GM12891 (cell line): ENCODE results near the gene CDH23.
"Not testable (repeated sequence)": the region's sequence is repeated elsewhere in the genome, so short reads cannot be mapped to it uniquely, and the experiment has no call there.

Source experiments
- DNase-seq: peaks from one replicate; pipeline ENCODE4 v3.0.0; 2011; ENCODE audit warnings: low spot score; ENCODE audit not compliant: insufficient read length
- FAIRE-seq: peaks from 2 replicates; lab custom pipeline; 2011; peaks lifted over from hg19 to GRCh38; lab: Jason Lieb, UNC
- PAX5 ChIP-seq: IDR thresholded peaks from 2 replicates; pipeline ENCODE4 v1.6.1; 2011; ENCODE audit warnings: low read length, moderate library complexity, mild to moderate bottlenecking; ENCODE audit not compliant: insufficient read depth, severe bottlenecking
- POLR2A ChIP-seq: IDR thresholded peaks from 2 replicates; pipeline ENCODE4 v1.6.1; 2011; ENCODE audit warnings: low read depth, low read length, control low read depth
- POLR2AphosphoS5 ChIP-seq: IDR thresholded peaks from 2 replicates; pipeline ENCODE4 v1.6.1; 2011; ENCODE audit warnings: low read depth, low read length, control low read depth
- POU2F2 ChIP-seq: IDR thresholded peaks from 2 replicates; pipeline ENCODE4 v1.6.1; 2011; ENCODE audit warnings: low read depth, mild to moderate bottlenecking, control low read depth, low read length, moderate library complexity
- SPI1 ChIP-seq: IDR thresholded peaks from 2 replicates; pipeline ENCODE4 v1.6.1; 2011; ENCODE audit warnings: low read depth, low read length, control low read depth
- TAF1 ChIP-seq: IDR thresholded peaks from 2 replicates; pipeline ENCODE4 v1.6.1; 2011; ENCODE audit warnings: low read depth, low read length, control low read depth

The CDH23 gene

DNA sequence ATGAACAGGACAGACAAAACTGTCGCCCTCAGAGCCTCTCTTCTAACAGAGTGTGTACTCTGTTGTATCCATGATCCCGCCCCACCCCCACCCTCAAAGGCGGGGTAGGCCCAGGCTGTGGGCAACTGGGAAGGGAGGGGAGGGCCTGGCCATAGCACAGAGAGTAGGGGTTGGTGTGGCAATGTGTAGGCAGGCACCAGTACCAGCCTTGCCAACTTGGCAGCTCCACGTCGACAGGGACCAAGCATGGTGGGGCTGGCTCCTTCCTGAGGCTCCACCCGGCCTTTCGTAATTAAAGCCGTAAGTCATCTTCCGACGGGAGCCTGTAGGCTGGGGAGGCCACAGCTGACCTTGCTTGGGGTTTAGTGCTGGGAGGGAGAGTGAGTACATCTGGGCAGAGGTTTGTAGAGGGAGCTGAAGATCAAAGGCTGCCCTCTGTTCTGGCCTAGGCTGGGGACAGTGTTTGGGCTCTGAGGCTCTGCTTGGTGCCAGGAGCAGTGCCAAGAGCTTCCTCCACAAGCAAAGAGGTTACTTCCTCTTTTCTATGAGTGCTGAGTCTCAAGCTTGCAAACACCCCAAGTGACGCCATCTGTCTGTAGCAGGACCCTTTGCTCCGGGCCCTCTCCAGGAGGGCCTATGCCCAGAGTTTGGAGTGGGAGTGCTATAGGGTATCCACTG is 201.2 kb downstream of the CDH23 start:
- TF ChIP-seq POLR2AphosphoS5 (no peak), PAX5 (no peak), SPI1 (peak; percentile 17; the same call in 1 of the 2 replicates), POU2F2 (no peak), POLR2A (no peak), TAF1 (no peak)
- FAIRE-seq, result no peak
- peak; percentile 61 for DNase-seq

DNA sequence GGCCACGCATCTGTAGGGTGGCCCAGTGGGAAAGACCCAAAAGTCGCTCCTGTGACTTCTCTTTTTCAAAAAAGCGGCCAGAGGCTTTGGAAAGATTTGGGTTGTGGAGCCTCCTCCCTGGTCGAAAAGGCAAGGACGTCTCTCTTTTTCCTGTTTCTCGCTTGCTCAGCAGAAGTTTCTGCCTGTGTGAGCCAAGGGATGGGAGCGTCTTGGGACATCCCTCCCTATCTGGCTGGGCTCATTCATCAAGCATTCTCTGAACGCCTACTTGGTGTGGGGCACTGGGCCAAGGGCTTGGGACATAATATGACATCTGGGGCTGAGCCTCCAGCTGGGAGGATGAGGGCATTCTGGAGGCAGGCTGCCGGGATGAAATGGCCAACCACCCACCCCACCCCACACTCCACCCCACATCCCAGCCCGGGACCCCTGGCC is 201.9 kb downstream of the CDH23 start:
- TF ChIP-seq TAF1, result no peak
- TF ChIP-seq POU2F2, result no peak
- TF ChIP-seq POLR2A, result no peak
- no peak for TF ChIP-seq SPI1
- TF ChIP-seq POLR2AphosphoS5, result no peak
- TF ChIP-seq PAX5, result no peak
- FAIRE-seq (no peak), DNase-seq (no peak)

- FAIRE-seq (no peak), DNase-seq (no peak)
Measured at GRCh38 chr10:71599518-71599917, 202.8 kb downstream of the CDH23 start.

DNA sequence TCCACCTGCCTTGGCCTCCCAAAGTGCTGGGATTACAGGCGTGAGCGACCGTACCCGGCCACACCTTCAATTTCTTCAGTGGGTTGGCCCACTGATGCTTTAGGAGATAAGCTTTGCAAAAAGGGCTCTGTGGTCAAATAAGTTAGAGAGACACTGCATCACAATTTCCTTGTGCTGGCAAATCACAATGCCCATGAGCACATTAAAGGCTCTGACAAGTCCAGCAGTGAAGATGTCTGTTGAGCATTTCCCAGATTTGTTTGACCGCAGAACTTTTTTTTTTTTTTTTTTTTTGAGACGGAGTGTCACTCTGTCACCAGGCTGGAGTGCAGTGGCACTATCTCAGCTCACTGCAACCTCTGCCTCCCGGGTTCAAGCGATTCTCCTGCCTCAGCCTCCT is 203.5 kb downstream of the CDH23 start:
- not testable (repeated sequence) for FAIRE-seq, DNase-seq

More at GRCh38 chr10:71599518-71599917, 202.8 kb downstream of the CDH23 start:
- TF ChIP-seq POLR2AphosphoS5 (no peak), TAF1 (no peak)

GRCh38 chr10:71600849-71601248 is 204.1 kb downstream of the CDH23 start:
- FAIRE-seq (no peak), DNase-seq (no peak)
- TF ChIP-seq TAF1 (no peak), POLR2AphosphoS5 (no peak), POU2F2 (no peak), PAX5 (no peak), SPI1 (no peak), POLR2A (no peak)

DNA sequence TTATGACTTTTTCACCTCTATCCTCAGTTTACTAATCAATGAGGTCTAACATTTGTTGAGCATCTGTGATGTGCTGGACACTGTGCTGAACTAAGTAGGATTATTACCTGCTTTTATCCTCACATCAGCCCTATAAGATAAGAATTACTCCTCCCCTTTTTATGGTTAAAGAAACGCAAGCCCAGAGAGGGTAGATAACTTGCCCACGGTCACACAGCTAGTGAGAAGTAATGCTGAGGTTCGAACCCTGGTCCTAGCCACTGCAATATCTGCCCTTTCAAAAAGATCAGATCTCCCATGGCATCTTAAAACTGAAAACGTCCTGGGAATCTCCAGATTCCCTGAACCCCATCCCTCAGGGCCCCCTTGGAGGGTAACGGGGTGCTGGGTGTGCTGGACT is 204.6 kb downstream of the CDH23 start:
- FAIRE-seq (no peak), DNase-seq (no peak)
- TF ChIP-seq POU2F2 (no peak), TAF1 (no peak), POLR2A (no peak), SPI1 (no peak), PAX5 (no peak), POLR2AphosphoS5 (no peak)

DNA sequence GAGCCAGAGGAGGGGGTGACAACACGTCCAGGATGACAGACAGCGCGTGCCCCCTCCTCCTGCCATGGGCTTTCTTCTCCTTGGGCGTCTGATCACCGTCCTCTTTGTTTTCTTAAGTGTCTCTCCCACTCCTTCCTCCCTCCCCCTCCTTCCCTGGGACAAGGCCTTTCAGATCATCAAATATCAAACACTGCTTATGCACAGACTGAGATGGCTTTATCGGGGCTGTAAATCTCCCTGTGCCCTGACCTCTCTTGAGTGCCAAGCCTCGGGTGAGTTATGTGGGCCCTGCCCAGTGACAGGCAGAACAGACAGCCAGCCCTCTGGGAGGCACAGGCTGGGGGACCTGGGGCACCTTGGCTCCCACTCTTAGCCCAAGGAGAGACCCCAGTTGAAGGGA is 206.4 kb downstream of the CDH23 start:
- TF ChIP-seq POU2F2 (no peak), TAF1 (no peak), POLR2A (no peak), SPI1 (no peak), POLR2AphosphoS5 (no peak), PAX5 (no peak)
- FAIRE-seq (no peak), DNase-seq (no peak)

DNA sequence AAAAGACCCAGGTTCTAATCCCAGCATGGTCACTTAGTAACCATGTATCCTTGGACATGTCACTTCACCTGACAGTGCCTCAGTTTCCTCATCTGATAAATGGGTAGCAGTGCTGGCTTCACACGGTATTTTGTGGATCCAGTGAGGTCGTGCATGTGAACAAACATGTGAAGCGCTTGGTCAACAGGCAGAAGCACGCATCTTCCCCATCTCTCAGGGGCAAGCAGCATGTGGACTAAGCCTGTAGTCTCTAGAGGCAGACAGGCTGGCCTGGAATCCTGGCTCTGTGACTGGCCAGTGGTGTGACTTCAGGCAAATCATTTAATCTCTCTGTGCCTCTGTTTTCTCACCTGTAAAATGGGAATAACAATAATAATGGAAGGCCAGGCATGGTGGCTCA is 207.0 kb downstream of the CDH23 start:
- FAIRE-seq (no peak), DNase-seq (no peak)
- TF ChIP-seq POLR2AphosphoS5 (no peak), SPI1 (no peak), TAF1 (no peak), POU2F2 (no peak), POLR2A (no peak), PAX5 (no peak)

- no peak for FAIRE-seq
- TF ChIP-seq TAF1, result no peak
- no peak for TF ChIP-seq SPI1
- TF ChIP-seq PAX5, result no peak
- no peak for TF ChIP-seq POLR2A
- no peak for TF ChIP-seq POLR2AphosphoS5
- TF ChIP-seq POU2F2, result no peak
- DNase-seq, result no peak
Measured at GRCh38 chr10:71604324-71605018, 207.8 kb downstream of the CDH23 start.
